T47D (cell line): ENCODE measurements around the gene SLC7A14.
"Not testable (repeated sequence)": the region's sequence is repeated elsewhere in the genome, so short reads cannot be mapped to it uniquely, and the experiment has no call there.

Experiments
- DNase-seq, 2 experiments: peaks; one replicate each; pipeline versions ENCODE4 v3.0.0 to v3.0.0-alpha.2; 2011 to 2012; ENCODE audit warnings: low read depth in 1 of 2, low spot score in 1 of 2
- JUND ChIP-seq: IDR thresholded peaks from 2 replicates; pipeline ENCODE4 v1.6.1; 2012; ENCODE audit warnings: low read depth
- in situ Hi-C: cut with HindIII; loops from 2 replicates; pipeline ENCODE4 v1.10.0; 2016; ENCODE audit warnings: low sequenced_read_pairs, low pct_unique_long_range_greater_than_20kb

Gene SLC7A14

DNA sequence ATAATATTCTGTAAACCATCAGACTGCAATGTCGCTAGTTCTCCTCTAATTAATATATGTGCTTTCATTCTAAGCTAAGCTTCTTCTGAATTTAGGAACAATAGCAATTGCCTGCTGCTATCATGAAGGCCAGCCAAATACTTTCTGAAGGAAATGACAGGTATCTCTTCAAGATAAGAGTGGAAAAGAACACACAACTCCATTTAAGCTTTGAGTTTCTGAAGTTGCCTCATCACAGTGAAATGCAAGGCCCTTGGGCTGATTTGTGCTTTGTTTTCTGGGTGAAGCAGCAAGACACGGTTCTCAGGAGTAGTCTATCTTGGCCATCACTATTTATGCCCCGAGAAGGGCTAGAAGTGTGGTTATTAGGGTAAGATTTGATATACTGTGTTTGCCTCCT is 6.2 kb downstream of the SLC7A14 start:
- no peak for DNase-seq
- no peak for TF ChIP-seq JUND
- in situ Hi-C loops: no loop called here

DNA sequence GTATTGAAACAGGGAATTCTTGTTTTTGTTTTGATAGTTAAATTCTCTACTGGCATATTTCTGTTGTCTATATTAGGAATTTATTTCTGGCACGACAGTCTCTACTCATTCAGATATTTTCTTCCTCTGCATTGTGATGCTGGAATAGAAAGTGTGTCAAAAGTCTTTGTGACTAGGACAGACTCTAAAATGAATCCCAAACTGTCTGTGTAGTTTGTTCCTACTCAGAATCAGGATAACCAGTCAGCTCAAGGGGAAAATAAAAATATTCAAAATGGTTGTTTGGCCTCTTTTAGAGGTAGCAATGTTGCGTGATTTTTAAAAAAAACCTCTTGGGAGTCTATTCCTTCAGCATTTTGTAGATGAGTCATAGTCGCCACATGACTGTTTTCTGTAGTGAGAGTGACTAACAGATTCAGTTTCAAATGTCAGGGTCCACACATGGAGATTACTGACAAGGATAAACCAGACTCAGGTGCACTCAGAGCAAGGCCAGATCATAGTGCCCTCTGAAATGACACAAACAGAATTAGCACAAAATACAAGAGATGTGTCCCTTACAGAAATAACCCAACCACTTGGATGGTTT is 13.1 kb downstream of the SLC7A14 start:
- in situ Hi-C loops: no loop called here
- DNase-seq: no peak
- TF ChIP-seq JUND: no peak

DNA sequence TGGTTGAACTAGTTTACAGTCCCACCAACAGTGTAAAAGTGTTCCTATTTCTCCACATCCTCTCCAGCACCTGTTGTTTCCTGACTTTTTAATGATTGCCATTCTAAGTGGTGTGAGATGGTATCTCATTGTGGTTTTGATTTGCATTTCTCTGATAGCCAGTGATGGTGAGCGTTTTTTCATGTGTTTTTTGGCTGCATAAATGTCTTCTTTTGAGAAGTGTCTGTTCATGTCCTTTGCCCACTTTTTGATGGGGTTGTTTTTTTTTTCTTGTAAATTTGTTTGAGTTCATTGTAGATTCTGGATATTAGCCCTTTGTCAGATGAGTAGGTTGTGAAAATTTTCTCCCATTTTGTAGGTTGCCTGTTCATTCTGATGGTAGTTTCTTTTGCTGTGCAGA is 18.3 kb downstream of the SLC7A14 start:
- in situ Hi-C loops, DNase-seq: not testable (repeated sequence)

DNA sequence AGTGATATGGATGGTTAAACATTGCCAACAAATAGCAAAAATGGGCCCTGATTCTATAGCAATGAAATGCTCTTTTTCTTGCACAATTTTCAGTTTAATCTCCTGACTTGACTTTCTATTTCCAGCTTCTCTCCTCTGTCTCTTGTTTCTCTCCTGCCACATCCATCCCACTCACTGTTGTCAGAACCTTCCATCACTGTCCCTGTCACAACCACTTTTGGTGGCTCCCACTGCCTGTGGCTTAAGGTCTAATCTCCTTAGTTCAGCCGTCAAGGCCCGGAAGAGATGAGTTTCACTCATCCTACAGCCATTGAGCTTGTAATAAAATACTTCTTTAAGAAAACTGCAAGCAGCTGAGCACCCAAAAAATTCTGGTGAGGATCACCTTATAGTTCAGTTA is 19.5 kb downstream of the SLC7A14 start:
- DNase-seq: no peak
- no peak for TF ChIP-seq JUND
- in situ Hi-C loops: no loop called here

DNA sequence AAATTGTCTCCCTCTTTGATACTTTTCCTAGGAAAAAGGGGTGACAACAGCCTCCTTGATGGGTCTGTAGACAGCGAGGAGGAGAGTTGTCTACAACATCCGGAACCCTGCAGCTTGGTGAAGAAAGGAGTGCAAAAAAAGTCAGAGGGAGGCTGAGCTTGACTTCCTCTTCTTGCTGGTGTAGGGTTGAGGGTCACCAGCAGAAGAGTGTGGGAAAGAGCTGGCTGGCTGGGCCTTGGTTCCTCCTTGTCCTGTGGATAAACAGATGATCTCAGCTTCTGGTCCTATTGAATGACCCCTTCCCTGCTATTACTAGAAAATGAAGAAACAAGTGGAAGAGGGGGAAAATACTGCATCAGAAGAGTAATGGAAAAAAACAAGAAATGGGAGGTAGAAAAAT is 20.4 kb downstream of the SLC7A14 start:
- TF ChIP-seq JUND: no peak
- in situ Hi-C loops: no loop called here
- no peak for DNase-seq

DNA sequence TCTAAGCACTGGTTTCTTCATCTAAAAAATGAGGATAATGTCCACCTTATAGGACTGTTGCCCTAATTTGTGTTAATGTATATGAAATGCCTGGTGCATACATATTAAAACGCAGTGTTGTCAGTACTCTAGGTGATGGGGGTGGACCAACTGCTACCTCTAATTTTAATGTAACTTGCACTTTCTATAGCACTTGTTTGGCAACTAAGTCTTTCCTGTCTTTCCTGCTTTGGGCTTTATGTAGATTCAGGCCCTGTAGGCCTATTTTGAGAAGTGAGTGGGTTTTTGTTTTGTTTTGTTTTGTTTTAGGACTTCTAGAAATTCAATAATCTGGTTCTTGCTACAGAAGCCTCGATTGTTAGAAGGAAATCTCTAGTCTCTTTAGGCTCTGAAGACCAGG is 21.2 kb downstream of the SLC7A14 start:
- DNase-seq: peak in 1 of 2 experiments; percentile 51
- no peak for TF ChIP-seq JUND
- in situ Hi-C loops: no loop called here

DNA sequence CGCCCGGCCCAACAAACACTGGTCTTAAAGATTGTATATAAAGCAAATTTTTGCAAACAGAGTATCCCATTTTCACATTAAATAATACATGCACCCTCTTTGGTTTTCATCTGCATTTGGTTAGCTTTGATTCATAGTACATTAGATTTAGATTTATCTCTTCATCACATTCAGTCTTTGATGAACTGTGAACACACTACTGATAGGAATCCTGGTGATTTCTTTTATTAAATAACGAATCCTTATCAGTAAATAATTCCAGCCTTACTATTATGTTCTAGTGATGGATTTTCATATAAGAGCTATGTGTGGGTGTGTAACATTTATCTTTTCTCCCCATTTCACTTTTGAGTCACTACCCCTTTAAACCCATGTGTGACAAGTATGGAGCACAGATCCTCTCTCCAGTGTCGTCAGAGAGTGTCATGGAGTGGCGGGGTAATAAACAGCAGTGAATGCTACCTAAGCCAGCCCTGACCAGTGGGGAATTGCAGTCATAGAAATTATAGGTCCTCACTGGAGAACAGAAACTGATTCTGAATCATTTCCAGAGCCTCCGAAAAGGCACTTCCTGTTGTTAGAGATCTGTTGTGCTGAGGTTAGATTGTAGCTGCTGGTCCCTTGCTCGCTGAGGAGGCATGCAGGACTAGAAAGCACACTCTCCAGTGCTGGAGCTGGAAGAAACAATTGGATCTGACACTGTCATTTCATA is 22.0 kb downstream of the SLC7A14 start:
- no peak for TF ChIP-seq JUND

DNA sequence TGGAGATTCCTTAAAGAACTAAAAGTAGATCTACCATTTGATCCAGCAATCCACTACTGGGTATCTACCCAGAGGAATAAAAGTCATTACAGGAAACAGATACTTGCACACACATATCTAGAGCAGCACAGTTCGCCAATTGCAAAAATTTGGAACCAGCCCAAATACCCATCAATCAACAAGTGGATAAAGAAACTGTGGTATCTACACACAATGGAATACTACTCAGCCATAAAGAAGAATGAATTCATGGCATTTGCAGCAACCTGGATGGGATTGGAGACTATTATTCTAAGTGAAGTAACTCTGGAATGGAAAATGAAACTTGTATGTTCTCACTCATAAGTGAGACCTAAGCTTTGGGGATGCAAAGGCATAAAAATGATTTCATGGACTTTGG is 23.8 kb downstream of the SLC7A14 start:
- DNase-seq: no peak
- in situ Hi-C loops: no loop called here
- no peak for TF ChIP-seq JUND

More for the DNA sequence above, 22.0 kb downstream of the SLC7A14 start:
- in situ Hi-C loops: no loop called here
- DNase-seq: peak in 1 of 2 experiments; percentile 20

DNA sequence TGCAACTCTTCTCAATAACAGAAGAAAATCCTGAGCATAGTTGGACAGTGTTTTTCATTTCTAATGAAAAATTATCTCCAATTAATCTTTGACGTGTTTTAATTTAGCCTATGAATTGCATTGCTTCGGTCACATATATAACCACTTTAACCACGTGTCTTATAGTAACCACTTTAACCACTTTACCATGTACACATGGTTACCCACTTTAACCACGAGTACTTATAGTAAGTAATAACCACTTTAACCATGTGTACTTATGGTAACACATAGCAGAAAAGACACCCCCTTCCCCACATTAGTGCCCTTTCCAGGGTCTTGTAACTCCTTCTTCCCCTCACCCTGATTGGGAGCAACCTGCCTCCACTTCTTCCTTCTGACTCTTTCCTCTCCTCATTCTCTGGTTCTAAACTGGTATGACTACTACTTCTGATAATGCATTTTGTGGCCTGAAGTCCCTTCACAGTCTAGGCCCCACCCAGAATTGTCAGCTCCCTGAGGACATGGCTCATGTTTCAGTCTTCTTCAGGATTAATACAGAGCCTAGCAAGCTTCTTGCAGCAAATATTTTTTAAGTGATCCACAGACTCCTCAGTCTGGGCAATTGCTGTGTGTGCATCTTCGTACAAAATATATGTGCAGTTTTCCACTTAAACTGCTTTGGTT is 25.0 kb downstream of the SLC7A14 start:
- TF ChIP-seq JUND: no peak
- in situ Hi-C loops: no loop called here
- no peak for DNase-seq

DNA sequence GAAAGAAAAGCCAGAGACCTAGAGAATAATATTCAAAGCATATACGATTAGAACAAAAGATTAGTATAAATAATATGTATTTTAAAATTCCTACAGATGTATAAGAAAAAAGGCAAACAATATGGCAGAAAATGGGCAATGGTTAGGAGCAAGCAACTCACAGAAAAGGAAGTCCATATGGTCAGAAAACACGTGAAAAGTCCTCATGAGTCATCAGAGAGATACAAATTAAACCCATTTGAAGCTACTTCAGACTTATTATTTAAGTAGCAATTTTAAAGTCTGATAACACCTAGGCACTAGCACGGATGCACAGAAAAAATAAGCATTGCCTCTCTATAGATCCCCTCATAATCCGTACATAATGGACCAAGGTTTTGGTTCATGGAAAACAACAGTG is 25.6 kb downstream of the SLC7A14 start:
- no peak for TF ChIP-seq JUND
- no peak for DNase-seq
- in situ Hi-C loops: no loop called here

DNA sequence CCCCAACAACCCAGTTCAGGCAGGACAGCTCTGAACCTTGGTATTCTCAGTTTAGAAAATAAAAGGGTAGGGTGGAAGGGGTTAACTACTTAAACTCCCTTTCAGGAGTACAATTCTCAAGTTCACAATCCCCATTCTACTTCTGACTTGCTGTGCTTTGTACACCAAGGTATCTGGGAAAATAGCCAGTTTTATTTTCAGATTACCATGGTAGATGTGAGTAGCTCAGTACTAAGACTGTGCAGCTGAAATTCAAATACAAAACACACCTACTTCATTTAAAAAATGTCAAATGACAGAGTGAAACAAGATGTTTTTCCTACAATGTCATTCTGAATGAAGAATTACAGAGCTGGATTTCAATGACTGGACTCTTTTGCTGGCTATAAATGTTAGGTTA is 27.4 kb downstream of the SLC7A14 start:
- in situ Hi-C loops: no loop called here
- TF ChIP-seq JUND: no peak

DNA sequence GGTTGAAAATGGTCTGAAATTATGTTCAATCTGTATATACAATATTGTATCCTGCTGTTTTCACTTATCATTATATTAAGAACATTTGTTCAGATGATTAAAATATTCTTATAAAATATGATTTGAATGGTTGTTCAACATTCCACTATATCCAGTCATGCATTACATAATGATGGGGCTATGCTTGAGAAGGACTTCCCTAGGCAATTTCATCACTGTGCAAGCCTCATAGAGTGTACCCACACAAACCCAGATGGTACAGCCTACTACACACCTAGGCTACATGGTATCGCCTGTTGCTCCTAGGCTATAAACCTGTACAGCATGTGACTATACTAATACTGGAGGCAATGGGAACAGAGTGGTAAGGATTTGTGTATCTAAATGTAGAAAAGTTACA is 30.5 kb downstream of the SLC7A14 start:
- in situ Hi-C loops: no loop called here
- no peak for DNase-seq
- TF ChIP-seq JUND: no peak

More for the DNA sequence above, 27.4 kb downstream of the SLC7A14 start:
- no peak for DNase-seq
